ENCODE data around the gene C1orf141.
"Not testable (repeated sequence)": the region's sequence is repeated elsewhere in the genome, so short reads cannot be mapped to it uniquely, and the experiment has no call there.

C1orf141 gene

DNA sequence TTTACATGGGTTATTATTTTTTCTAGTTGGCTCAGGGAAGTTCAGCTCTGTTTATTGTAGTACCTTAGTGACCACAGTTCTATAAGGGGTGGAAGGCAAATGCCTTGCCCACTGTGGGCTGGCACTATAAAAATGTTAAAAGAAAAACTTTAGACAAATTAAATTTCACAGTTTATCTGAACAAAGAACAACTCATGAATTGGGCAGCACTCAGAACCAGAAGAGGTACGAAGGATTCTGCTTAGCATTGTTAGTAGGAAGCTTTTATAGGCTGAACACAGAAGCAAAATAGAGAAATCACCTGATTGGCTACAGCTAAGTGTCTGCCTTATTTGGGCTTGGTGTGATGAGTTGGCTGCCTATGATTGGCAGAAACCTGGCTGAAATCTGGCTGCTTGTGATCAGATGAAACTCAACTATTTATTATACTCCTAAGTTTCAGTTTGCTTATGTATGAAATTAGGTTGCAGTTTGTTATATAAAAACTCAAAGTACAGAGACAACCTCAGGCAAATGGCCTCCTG, 45.0 kb downstream of the C1orf141 start:
- DNase-seq, result no peak

DNA sequence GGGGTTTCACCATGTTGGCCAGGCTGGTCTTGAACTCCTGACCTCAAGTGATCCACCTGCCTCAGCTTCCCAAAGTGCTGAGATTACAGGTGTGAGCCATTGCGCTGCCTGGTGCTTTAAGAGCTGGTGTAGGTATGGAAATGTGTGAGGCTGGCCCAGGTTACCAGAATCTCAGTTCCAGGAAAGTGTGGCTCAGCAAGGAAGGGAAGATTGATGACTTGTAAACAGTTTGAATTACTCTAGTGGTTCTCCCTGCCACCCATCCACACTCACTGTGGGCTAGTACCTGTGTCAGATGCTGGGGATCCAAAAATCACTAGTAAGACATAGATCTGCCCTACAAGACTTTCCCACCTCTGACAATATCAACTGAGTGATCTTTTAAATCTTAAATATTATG, 46.3 kb downstream of the C1orf141 start:
- DNase-seq, result no peak

DNA sequence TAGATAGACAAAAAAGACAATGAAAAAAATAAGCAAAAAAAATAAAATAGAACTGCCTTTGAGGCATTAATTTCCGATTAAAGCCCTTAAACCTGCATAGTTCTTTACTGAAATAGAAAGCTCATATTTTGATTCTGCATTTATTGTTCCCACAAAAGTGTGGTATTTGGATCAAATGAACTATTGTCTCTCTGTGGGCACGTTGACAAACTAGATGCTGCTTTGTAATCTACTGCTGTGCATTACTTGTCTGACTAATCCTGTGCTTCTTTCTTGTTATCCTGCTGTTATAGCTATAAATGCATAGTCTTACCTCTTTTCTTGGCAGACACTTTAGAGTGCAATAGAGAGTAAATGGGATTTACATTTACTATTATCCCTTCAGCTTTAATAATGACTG, 49.4 kb downstream of the C1orf141 start:
- DNase-seq, result no peak

DNA sequence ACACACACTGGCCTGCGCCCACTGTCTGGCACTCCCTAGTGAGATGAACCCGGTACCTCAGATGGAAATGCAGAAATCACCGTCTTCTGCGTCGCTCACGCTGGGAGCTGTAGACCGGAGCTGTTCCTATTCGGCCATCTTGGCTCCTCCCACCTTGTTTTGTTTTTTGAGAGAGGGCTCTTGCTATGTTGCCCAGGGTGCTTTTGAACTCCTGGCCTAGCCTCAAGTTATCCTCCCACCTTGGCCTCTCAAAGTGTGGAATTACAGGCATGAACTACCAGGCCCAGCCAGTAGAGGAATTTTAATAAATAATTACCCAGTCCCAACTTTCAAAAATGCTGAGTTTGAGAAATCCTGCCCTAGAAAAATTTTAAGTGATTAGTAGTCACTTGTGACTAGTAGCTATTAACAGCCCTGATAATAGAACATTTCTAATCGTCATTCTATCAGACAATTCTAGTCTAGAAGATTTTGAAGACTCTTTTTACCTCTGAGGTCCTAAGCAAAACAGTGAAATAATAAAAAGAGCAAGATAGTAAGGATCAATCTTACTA, 49.9 kb downstream of the C1orf141 start:
- DNase-seq, result no peak

DNA sequence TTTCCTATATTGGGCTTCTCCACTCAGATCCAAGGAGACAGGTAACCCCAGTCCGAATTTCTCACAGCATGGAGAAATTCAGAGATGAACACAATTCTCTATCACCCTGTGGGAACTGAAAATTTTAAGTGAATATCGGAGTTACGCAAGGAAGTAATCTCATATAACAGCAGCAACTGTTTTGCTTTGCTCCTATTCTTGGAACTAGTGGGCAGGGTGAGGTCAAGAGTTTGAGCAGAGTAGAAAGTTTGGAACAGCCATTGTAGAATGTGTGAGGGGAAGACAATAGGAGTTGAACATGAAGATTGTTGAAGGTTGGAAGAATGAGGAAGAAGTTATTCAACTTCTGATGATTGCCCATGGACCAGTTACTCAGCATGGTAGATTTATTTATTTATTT, 56.5 kb downstream of the C1orf141 start:
- DNase-seq, result no peak

DNA sequence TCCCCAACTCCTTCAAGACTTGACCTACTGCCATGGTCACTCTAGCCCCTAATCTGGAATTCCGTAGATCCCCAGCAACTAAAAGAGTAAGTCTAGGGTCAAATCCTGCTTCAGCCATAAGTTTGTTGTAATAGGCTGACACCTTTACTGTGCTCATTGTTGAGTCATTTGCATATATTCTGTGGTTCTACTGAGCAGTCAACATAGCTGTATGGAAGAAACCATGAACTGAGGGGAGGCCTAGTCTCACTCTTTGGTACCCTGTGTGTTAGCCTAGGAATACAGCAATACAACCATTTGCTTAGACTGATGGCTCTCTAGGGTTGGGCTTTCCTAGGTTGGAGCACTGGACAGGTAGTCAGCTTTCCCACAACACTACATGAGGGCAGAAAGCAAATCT, 57.2 kb downstream of the C1orf141 start:
- DNase-seq, result no peak

DNA sequence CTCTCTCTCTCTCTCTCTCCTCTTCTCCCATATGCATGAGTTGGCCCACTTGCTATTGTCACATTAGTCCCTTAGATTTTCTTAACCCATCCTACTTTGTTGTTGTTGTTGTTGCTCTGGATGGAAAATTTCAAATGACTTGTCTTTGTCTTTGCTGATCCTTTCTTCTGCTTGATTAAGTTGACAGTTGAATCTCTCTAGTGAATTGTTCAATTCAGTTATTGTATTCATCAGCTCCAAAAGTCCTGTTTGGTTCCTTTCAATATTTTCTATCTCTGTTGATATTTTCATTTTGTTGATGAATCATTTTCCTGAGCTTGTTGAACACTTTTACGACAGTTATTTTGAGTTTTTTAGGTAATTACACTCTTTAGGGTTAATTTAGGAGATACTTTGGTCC, 62.0 kb downstream of the C1orf141 start:
- DNase-seq, result no peak

DNA sequence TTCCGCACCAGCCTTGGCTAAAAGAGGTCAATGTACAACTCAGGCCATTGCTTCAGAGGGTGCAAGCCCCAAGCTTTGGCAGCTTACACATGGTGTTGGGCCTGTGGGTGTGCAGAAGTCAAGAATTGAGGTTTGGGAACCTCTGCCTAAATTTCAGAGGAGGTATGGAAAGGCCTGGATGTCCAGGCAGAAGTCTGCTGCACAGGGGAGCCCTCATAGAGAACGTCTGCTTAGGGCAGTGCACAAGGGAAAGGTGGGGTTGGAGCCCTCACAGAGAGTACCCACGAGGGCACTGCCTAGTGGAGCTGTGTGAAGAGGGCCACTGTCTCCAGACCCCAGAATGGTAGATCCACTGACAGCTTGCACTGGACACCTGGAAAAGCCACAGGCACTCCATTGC, 67.1 kb downstream of the C1orf141 start:
- DNase-seq, result not testable (repeated sequence)

DNA sequence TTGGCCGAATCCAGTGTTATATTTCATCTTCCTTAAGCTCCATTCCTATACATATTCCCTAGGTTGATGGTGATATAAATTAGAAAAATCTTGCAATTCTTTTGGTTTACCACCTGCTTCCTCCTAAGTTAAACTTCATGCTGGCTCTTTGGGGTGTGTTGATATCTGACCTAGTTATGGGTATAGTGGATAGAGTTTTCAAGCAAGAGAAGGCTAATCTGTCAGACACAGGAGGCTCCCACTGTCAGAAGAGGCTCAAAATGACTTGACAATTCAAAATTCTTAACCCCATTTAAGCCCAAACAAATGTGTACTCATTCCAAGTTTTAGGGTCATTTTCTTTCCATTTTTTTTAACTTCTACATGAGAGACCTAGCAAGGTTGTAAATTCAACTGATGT, 72.4 kb downstream of the C1orf141 start:
- DNase-seq, result no peak

DNA sequence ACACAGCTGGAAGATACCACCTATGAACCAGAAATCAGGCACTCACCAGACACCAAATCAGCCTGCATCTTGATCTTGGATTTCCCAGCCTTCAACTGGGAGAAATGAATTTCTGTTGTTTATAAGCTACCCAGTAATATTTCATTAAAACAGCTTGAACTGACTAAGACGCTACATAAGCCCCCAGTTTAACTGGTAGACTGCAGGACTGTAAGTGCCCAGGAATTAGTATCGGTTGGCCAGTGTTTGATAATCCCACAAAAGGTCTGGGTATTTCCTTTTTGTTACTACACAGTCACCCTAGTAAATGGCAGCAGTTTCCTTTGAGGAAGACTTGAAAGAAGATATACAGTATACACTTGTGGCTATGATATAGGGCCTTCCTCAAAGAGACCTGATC, 73.5 kb downstream of the C1orf141 start:
- no peak for DNase-seq

DNA sequence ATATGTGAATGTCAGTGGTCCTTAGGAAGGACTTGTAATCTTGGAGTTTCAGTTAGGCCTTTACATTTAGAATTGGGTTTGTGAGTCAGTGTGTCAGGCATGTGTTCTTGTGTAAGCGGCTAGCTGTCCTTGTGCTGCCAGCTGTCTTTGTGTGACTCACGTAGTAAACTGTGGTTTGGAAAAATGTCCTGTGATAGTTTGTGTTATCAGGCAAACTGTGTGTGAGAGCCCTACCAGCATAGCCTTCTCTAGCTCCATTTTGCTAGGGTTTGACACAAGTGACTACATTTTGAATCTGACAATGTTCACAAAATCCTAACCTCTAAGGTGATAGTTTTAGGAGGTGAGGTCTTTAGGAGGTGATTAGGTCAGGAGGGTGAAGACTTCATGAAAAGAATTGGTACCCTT, 74.0 kb downstream of the C1orf141 start:
- no peak for DNase-seq

DNA sequence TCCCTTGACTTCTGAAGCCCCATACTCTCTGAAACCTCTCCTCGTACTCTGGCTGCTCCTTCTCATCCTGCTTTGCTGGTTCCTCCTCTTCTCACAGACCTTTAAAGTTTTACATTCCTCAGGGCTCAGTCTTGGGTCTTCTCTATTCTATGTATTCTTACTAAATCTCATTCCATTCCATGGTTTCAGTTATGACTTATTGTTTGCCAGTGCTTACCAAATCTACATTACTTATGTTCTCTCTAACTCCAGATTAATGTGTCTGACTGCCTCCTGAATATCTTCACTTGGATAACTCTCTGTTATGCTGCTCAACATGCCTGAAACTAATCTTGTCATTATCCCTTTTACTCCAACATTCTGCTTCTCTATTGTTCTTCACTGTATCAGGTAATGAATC, 75.4 kb downstream of the C1orf141 start:
- DNase-seq, result no peak

DNA sequence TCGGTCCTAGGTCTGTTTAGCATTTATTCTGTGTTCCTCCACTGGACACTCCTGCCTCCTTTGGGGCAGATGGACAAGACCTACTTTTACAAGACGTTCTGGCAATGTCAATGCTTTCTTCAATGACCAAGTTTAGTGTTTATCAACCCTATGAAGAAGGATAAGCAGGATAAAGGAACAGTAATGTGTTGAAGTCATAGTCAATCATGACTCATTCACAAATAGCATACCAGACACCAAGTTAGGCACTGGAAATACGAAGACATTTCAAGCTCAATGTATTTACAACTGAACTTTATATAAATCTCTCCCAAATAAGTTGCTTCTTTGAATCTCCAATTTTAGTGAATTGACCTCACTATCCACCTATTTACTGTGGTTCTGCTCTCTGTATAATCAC, 76.0 kb downstream of the C1orf141 start:
- no peak for DNase-seq

DNA sequence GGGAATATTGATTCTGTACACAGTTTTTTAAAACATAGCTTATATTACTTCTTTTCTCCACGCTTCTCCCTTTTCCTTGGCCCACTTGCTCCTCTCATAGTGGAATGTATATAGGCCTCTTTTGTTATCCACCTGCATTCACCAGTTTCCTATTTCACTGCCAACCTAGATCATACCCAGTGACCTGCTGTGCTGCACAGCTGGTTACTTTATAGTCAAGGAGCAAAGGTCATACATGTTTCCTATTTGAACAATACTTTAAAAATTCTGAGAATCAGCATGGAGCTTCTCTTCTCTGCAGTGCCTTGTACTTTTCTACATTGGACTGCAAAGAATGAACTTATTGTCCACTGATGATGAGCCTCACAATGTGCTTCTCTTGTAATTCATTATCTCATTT, 76.5 kb downstream of the C1orf141 start:
- DNase-seq, result no peak

DNA sequence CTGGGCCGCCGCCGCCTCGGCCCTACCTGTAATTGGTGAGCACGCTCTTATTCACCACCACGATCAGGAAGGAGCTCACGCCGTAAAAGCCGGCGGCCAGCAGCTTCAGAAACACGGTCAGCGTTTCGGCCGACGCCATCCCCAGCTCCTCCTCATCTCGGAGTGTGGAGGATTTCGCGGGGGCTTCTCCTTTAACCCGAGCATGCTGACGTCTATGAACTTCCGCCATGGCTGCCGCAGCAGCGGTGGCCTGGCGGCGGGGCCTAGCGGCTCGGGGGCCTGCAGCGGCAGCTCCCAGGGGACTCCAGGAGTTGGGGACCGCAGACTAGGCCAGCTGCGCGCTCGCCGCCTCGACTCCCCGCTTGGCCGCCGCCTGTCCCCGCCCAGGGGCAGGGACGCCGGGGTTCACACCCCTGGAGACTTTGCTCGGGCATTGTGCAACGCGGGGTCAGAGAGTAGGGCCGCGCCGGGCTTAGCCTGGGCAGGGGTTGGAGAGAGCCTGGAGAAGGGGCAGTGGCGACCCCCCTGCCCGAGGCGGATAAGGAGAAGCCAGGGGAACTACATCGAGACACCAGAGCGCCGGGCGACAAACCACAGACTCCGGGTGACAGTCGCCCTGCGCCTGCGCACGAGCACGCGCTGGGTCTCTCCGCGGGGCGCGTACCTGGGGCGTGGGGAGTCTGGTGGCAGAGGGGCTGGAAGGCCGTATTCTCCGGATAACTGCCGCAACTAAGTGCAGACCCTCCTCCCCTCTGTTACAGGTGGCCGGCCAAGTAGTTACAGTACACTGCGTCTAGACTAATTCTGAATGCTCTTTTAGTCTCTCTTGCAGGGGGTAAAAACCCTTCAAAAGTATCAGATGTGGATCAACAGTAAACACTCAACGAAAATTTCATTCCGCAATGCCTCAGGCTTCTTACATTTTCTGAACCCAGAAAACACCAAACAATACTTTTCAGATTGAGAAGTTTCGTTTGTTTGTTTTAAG, 80.7 kb downstream of the C1orf141 start, which contains the start of gene SLC35D1:
Gene SLC35D1, minus strand, starts transcription at position 364 of the 988 bp plus-strand sequence. Its CDS starts 135 bp downstream, at position 229.
- peak in 55 of 56 donors; percentile 34 to 96 (median 77) for DNase-seq

DNA sequence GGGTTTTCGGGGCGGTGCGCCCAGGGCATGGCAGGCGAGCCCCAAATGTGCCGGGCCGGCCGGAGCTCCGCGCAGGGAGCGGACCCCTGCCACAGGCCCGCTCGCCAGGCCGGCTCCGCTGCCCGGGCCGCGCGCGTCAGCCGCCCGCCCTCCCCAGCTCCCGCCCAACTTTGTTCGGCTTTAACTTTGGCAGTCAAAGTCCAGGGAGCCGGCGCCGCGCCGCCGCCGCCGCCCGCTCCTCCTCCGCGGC, 81.3 kb downstream of the C1orf141 start:
- peak in 31 of 56 donors; percentile 21 to 79 (median 59) for DNase-seq

DNA sequence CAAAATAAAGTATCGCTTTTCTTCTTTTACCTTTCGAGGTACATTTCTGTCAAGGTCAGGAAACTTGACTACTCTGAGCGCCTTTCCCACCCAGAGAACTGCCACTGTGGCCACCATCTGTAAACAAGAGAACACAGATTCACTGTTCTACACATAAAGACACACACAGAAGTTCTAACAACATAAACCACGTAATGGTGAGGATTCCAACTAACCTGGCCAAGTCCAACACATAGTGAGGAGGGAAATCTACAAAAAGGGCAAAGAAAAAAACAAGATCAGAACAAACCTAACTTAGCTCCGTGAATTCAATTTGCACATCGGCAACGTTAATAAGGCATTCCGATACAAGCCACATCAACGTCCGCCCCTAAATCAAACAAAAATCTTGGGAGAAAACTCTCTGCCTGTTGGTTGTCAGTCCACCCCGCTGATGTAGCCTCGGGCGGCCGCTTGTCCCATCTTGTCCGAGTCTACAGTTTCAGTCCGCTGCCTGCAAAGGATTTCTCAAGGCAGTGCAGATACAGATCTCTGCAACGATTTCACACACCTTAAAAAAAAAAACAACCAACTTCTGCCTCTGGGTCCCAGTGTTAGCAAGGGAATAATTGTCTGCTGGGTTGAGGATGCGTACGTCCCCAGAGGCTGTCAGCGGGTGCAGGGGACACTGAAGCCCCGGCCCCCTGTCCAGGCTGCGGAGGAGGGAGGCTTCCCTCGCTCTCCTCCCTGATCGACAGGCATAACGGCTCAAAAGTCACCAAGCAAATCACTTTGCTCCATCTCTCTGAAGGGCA, 81.8 kb downstream of the C1orf141 start:
- DNase-seq, result peak in 30 of 56 donors; percentile 4 to 64 (median 29)

DNA sequence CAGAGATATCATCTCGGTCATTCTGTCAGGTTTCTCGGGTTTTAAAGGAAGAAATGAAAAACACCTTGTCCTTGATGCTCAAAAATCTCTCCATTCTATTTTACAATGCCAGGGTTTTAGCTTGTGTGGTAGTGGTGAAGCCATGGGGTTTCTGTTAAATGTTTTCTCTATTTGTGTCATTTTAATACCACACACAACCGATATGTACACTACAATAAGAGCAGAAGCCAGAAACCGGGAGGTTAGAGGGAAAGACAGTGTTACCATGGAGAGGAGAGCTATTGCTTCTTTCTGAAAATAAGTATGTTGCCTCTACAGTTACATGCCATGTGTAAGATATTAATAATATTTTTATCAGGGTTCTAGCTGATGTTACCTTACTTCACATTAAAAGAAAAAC, 83.6 kb downstream of the C1orf141 start:
- no peak for DNase-seq

DNA sequence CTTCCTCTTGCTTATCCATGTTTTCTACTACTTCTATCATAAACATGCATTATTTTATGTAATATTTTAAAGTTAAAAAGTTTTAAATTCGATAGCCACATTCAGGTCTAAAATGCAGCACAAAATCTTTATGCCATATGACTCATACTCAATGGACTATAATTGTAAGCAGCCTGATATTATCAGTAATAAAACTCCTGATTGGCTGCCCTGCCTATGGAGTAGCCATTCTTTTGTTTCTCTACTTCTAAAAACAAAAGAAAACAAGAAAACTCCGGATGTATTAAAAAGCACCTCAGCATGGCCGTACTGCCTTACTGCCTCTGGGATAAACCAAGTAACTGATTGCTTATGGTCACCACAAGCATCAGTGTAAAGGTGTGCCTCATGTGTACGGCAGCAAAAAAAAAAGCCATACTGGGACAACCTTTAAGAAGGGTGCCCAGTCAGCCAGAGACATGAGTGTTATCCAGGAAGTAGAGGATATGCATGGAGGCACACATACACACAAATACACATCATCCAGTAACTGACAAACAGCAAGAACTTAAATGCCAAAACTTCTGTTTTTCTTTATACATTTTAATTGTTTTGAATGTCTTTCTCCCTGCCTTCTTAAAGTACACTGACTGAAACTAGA, 90.0 kb downstream of the C1orf141 start:
- no peak for DNase-seq

DNA sequence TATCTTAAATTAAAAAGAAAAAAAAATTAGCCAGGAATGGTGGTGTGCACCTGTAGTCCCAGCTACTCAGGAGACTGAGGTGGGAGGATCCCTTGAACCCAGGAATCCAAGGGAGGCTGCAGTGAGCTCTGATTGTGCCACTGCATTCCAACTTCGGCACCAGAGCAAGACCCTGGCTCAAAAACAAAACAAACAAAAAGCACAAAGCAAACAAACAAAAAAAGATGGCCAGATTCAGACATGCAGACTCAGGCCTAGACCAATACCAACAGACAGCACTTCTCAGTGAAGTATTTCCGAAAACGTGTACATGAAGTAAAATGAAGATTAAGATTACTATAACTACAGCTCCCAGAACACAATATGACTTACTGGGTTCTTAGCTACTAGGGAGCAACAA, 91.4 kb downstream of the C1orf141 start:
- no peak for DNase-seq
